Tibial nerve (tissue), 4 donors: ENCODE results near the gene REPIN1. TPM values are rescaled to one million over a fixed set of nuclear protein-coding genes. Genes with fewer than 3 reads are reported as not detected.

Experiments
- DNase-seq, 2 donors: peaks; one replicate each; pipeline ENCODE4 v3.0.0-alpha.2; 2019; ENCODE audit warnings: low spot score in 2 of 2
- H3K27ac ChIP-seq, 4 donors: fragments of 200-600 bp; sonication (generic) in 3 of 4; one replicate each; pipeline ENCODE4 v1.5.1; 2017 to 2019; ENCODE audit warnings: mild to moderate bottlenecking in 1 of 4
- H3K27me3 ChIP-seq, 2 donors: fragments of 200-600 bp; sonication (generic) in 1 of 2; one replicate each; pipeline versions ENCODE4 v1.5.1 to v1.6.0; 2017 to 2019
- H3K36me3 ChIP-seq, 3 donors: fragments of 200-600 bp; sonication (generic); one replicate each; pipeline ENCODE4 v1.5.1; 2018 to 2019
- H3K4me1 ChIP-seq, 4 donors: fragments of 200-600 bp; sonication (generic) in 3 of 4; one replicate each; pipeline ENCODE4 v1.5.1; 2017 to 2019
- H3K4me3 ChIP-seq, 4 donors: fragments of 200-600 bp; sonication (generic) in 3 of 4; one replicate each; pipeline ENCODE4 v1.5.1; 2017 to 2019; ENCODE audit warnings: mild to moderate bottlenecking in 1 of 4, moderate library complexity in 1 of 4
- H3K9me3 ChIP-seq, 4 donors: fragments of 200-600 bp; sonication (generic) in 3 of 4; one replicate each; pipeline ENCODE4 v1.5.1; 2017 to 2019
- EP300 ChIP-seq, 2 donors: sonication (generic); formaldehyde crosslinking; IDR thresholded peaks; one replicate each; pipeline ENCODE4 v1.6.1; 2017; ENCODE audit warnings: antibody characterized with exemption in 2 of 2, mild to moderate bottlenecking in 1 of 2
- POLR2A ChIP-seq, 2 donors: fragments of 450-650 bp; IDR thresholded peaks; one replicate each; pipeline ENCODE4 v1.6.1; 2017; ENCODE audit warnings: antibody characterized with exemption in 2 of 2, mild to moderate bottlenecking in 2 of 2, moderate library complexity in 2 of 2
- WGBS, 2 donors: methylation state at CpG; one replicate each; pipeline ENCODE4 v1.1.5; 2018; 5-methylcytosine and 5-hydroxymethylcytosine counted together
- total RNA-seq, 4 donors: library from RNA; depleted of rRNA; stranded (reverse); fragments of >200 nt; gene quantifications; one replicate each; pipeline ENCODE4 v1.1.0, GENCODE V29; 2016
- TF ChIP-seq, protein P1 (sequence below), 5 experiments: fragments of 200-600 bp in 3 of 5; fragments of 450-650 bp in 2 of 5; sonication (generic) in 3 of 5; IDR thresholded peaks; one replicate each; pipeline ENCODE4 v1.5.1; 2016 to 2019; ENCODE audit warnings: antibody characterized with exemption in 5 of 5, mild to moderate bottlenecking in 3 of 5, moderate library complexity in 2 of 5

Gene REPIN1
- total RNA-seq, 4 donors from 2014 or later, result 65.8 to 70.2 (median 68.3) TPM

- H3K27ac ChIP-seq, result no peak overlapping the region
- H3K36me3 ChIP-seq, result peaks cover 0 to 47% (median 0%) of the 10 kb centered on the region in 3 donors
- DNase-seq, result no peak
- no peaks in the 10 kb centered on the region for H3K9me3 ChIP-seq
- H3K4me3 ChIP-seq, result no peak overlapping the region
- H3K27me3 ChIP-seq, result peaks cover 0 to 13% of the 10 kb centered on the region in 2 donors
- peaks cover 0 to 27% (median 0%) of the 10 kb centered on the region in 4 donors for H3K4me1 ChIP-seq
- WGBS, 2 donors, result 84 to 87% methylated on average over 4 of the region's 4 CpGs
- TF ChIP-seq, protein P1, sequence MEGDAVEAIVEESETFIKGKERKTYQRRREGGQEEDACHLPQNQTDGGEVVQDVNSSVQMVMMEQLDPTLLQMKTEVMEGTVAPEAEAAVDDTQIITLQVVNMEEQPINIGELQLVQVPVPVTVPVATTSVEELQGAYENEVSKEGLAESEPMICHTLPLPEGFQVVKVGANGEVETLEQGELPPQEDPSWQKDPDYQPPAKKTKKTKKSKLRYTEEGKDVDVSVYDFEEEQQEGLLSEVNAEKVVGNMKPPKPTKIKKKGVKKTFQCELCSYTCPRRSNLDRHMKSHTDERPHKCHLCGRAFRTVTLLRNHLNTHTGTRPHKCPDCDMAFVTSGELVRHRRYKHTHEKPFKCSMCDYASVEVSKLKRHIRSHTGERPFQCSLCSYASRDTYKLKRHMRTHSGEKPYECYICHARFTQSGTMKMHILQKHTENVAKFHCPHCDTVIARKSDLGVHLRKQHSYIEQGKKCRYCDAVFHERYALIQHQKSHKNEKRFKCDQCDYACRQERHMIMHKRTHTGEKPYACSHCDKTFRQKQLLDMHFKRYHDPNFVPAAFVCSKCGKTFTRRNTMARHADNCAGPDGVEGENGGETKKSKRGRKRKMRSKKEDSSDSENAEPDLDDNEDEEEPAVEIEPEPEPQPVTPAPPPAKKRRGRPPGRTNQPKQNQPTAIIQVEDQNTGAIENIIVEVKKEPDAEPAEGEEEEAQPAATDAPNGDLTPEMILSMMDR (IDR thresholded peaks at IDR 0.05), result no peak
- TF ChIP-seq POLR2A (IDR thresholded peaks at IDR 0.05), result no peak
- TF ChIP-seq EP300 (IDR thresholded peaks at IDR 0.05), result no peak
Observed at GRCh38 chr7:150326657-150327268, 41.9 kb upstream of the REPIN1 start.

DNA sequence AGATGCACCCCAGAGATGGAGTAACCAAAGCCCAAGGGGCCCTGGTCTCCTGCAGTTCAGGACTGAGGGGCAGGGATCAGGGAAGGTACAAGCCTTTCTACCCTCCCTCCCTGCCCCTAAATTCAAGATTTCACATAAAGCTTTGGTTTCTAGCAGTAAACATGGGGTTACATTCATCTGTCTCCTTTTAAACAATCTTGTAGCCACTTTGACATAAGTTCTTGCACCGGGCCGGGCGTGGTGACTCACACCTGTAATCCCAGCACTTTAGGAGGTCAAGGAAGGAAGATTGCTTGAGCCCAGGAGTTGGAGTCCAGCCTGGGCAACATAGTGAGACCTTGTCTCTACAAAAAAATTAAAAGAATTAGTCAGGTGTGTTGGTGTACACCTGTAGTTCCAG lies 41.3 kb upstream of the REPIN1 start:
- DNase-seq, result no peak
- no peak overlapping the region for H3K27ac ChIP-seq
- peaks cover 0 to 27% (median 0%) of the 10 kb centered on the region in 4 donors for H3K4me1 ChIP-seq
- H3K27me3 ChIP-seq, result peaks cover 0 to 11% of the 10 kb centered on the region in 2 donors
- no peaks in the 10 kb centered on the region for H3K9me3 ChIP-seq
- no peak overlapping the region for H3K4me3 ChIP-seq
- no peak for TF ChIP-seq EP300 (IDR thresholded peaks at IDR 0.05)
- TF ChIP-seq, protein P1 (IDR thresholded peaks at IDR 0.05), result no peak
- no peak for TF ChIP-seq POLR2A (IDR thresholded peaks at IDR 0.05)
- peaks cover 0 to 47% (median 0%) of the 10 kb centered on the region in 3 donors for H3K36me3 ChIP-seq
- 97 to 98% methylated on average over 3 of the region's 3 CpGs for WGBS, 2 donors

DNA sequence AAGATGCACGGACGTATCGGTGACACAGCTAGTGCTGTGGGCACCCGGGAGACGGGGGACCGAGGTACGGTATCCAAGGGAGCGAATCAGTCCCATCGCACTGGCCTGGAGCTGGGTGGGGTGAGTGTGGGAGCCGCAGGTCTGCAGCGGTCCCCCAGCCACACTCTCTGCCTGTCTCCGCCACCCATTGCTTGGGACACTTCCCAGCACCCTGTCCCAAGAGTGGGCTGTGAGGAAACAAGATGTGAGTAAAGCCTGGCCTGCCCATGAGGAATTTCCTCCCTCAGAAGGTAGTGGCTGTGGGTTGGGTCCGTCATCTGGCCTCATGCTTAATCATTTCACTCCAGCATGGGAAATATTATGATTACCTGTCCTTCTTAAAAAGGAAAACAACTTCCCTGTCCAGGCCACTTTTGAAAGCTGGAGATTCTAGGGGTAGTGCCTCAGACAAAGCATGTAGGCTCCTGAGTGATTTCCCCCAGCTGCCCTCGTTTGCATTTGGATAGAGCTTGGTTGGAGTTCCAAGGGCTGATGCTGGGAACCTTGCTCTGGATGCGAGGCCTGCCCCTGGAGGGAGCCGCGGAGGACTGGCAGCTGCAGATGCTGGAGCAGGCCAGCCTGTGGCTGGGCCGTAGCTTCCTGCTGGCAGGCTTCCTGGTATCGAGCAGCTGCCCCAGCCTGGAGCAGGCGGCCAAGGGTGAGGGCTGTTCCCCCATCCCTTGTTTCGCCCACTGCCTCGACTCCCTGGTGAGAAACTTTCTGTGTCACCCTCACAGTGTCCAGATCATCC lies 39.1 kb upstream of the REPIN1 start:
- Histone ChIP-seq H3K4me3 (no peak overlapping the region), H3K4me1 (peaks cover 0 to 11% (median 0%) of the 10 kb centered on the region in 4 donors), H3K27ac (no peak overlapping the region), H3K36me3 (peaks cover 0 to 47% (median 0%) of the 10 kb centered on the region in 3 donors), H3K9me3 (no peaks in the 10 kb centered on the region), H3K27me3 (no peaks in the 10 kb centered on the region)
- TF ChIP-seq, protein P1 (IDR thresholded peaks at IDR 0.05), result no peak
- TF ChIP-seq EP300 (IDR thresholded peaks at IDR 0.05), result no peak
- WGBS, 2 donors, result 82 to 86% methylated on average over 15 to 22 of the region's 22 CpGs
- DNase-seq, result no peak

GRCh38 chr7:150330211-150330885 lies 38.3 kb upstream of the REPIN1 start:
- WGBS, 2 donors, result 89 to 92% methylated on average over 13 to 18 of the region's 19 CpGs
- DNase-seq, result no peak
- H3K36me3 ChIP-seq, result peaks cover 0 to 47% (median 0%) of the 10 kb centered on the region in 3 donors

More at GRCh38 chr7:150330211-150330885, 38.3 kb upstream of the REPIN1 start:
- no peak overlapping the region for H3K4me3 ChIP-seq
- no peaks in the 10 kb centered on the region for H3K27me3 ChIP-seq
- no peak overlapping the region for H3K27ac ChIP-seq
- H3K4me1 ChIP-seq, result peaks cover 0 to 11% (median 2%) of the 10 kb centered on the region in 4 donors
- TF ChIP-seq POLR2A (IDR thresholded peaks at IDR 0.05) (no peak), EP300 (IDR thresholded peaks at IDR 0.05) (no peak)
- TF ChIP-seq, protein P1 (IDR thresholded peaks at IDR 0.05), result no peak
- H3K9me3 ChIP-seq, result no peaks in the 10 kb centered on the region
